Neural progenitor cell (in vitro differentiated cells): ENCODE data around the gene SMAD7.

ENCODE experiments used
- EZH2 ChIP-seq: fragments of 200-600 bp; sonication (generic); IDR thresholded peaks from 2 replicates; pipeline ENCODE4 v1.6.1; 2017; ENCODE audit warnings: antibody characterized with exemption, mild to moderate bottlenecking, moderate library complexity
- EZH2phosphoT487 ChIP-seq: fragments of 200-600 bp; sonication (generic); IDR thresholded peaks from 2 replicates; pipeline ENCODE4 v1.6.1; 2017; ENCODE audit warnings: antibody characterized with exemption
- TF ChIP-seq, protein P1 (sequence below): fragments of 200-600 bp; sonication (generic); IDR thresholded peaks from 2 replicates; pipeline ENCODE4 v1.5.1; 2017; ENCODE audit warnings: antibody characterized with exemption, mild to moderate bottlenecking

GRCh38 chr18:48891721-48892120, 59.0 kb downstream of the SMAD7 start:
- TF ChIP-seq, protein P1, sequence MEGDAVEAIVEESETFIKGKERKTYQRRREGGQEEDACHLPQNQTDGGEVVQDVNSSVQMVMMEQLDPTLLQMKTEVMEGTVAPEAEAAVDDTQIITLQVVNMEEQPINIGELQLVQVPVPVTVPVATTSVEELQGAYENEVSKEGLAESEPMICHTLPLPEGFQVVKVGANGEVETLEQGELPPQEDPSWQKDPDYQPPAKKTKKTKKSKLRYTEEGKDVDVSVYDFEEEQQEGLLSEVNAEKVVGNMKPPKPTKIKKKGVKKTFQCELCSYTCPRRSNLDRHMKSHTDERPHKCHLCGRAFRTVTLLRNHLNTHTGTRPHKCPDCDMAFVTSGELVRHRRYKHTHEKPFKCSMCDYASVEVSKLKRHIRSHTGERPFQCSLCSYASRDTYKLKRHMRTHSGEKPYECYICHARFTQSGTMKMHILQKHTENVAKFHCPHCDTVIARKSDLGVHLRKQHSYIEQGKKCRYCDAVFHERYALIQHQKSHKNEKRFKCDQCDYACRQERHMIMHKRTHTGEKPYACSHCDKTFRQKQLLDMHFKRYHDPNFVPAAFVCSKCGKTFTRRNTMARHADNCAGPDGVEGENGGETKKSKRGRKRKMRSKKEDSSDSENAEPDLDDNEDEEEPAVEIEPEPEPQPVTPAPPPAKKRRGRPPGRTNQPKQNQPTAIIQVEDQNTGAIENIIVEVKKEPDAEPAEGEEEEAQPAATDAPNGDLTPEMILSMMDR: no peak
- TF ChIP-seq EZH2: no peak
- no peak for TF ChIP-seq EZH2phosphoT487
